Smooth muscle cell (in vitro differentiated cells): ENCODE results near the gene GAB1. TPM values are rescaled to one million over a fixed set of nuclear protein-coding genes. Genes with fewer than 3 reads are reported as not detected.

ENCODE experiments used
- DNase-seq: peaks from one replicate; lab custom pipeline; 2025; ENCODE audit not compliant: unreplicated experiment; lab: John Stamatoyannopoulos, UW
- H2AFZ ChIP-seq: fragments of 200-600 bp; sonication (generic); 2 replicates; pipeline ENCODE4 v1.6.0; 2016; ENCODE audit warnings: antibody characterized with exemption, low read depth, mild to moderate bottlenecking
- H3F3A ChIP-seq: fragments of 200-600 bp; sonication (generic); 2 replicates; pipeline ENCODE4 v1.6.0; 2017; ENCODE audit warnings: antibody characterized with exemption, low read depth
- H3K27ac ChIP-seq: fragments of 200-600 bp; sonication (generic); 2 replicates; pipeline ENCODE4 v1.5.1; 2016; ENCODE audit warnings: low read depth, mild to moderate bottlenecking
- H3K27me3 ChIP-seq: fragments of 200-600 bp; sonication (generic); 2 replicates; pipeline ENCODE4 v1.6.1; 2016; ENCODE audit warnings: low read depth, mild to moderate bottlenecking
- H3K36me3 ChIP-seq: fragments of 200-600 bp; sonication (generic); 2 replicates; pipeline ENCODE4 v1.5.1; 2016; ENCODE audit warnings: low read depth
- H3K4me1 ChIP-seq: fragments of 200-600 bp; sonication (generic); 2 replicates; pipeline ENCODE4 v1.5.1; 2016; ENCODE audit warnings: low read depth
- H3K4me2 ChIP-seq: fragments of 200-600 bp; sonication (generic); 2 replicates; pipeline ENCODE4 v1.6.0; 2016; ENCODE audit warnings: mild to moderate bottlenecking
- H3K4me3 ChIP-seq: fragments of 200-600 bp; sonication (generic); 2 replicates; pipeline ENCODE4 v1.5.1; 2016; ENCODE audit warnings: mild to moderate bottlenecking
- H3K79me2 ChIP-seq: fragments of 200-600 bp; sonication (generic); 2 replicates; pipeline ENCODE4 v1.6.0; 2016; ENCODE audit warnings: low read depth, mild to moderate bottlenecking
- H3K9ac ChIP-seq: fragments of 200-600 bp; sonication (generic); 2 replicates; pipeline ENCODE4 v1.6.0; 2016; ENCODE audit warnings: low read depth
- H3K9me3 ChIP-seq: fragments of 200-600 bp; sonication (generic); replicated peaks from 2 replicates; pipeline ENCODE4 v1.5.1; 2016; ENCODE audit warnings: low read depth
- H4K20me1 ChIP-seq: fragments of 200-600 bp; sonication (generic); 2 replicates; pipeline ENCODE4 v1.6.0; 2016; ENCODE audit warnings: low read depth
- WGBS: methylation state at CpG from one replicate; pipeline ENCODE4 v1.1.7; 2016; ENCODE audit warnings: low lambda C conversion rate; 5-methylcytosine and 5-hydroxymethylcytosine counted together
- polyA plus RNA-seq: library from polyadenylated mRNA; unstranded; fragments of >200 nt; fragmentation: Nextera tagmentation; extraction: Ambion mirVana; gene quantifications from 2 replicates; pipeline ENCODE4 v1.2.1, GENCODE V29; 2016
- total RNA-seq: library from RNA; depleted of rRNA; stranded (reverse); fragments of >200 nt; gene quantifications from 2 replicates; pipeline ENCODE4 v1.2.3, GENCODE V29; 2014
- TF ChIP-seq, protein P1 (sequence below): fragments of 200-600 bp; sonication (generic); IDR thresholded peaks from 2 replicates; pipeline ENCODE4 v1.5.1; 2017; ENCODE audit warnings: borderline replicate concordance, mild to moderate bottlenecking, antibody characterized with exemption; ENCODE audit not compliant: insufficient read depth, poor library complexity, severe bottlenecking

GAB1 gene
- total and polyA plus RNA-seq, 2 experiments from 2014 or later: 0.50 to 22.5 TPM

DNA sequence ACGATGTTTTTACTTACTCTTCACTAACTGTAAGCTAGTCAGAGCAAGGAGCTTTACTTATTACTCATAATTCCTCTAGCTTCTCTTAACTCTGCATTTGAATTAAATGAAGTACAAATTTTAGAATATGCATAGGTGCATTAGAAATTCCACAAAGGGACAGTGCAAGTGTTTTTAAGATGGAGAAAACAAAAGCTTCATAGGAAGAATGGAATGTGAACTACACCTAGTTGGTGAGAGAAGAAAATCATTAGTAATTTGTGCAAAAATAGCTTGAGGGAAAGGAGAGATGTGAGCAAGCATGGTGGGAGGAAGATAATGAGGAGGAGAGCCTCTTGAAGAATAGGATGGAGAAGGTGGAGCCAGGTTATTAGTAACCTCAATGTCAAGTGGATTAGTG lies 99.3 kb downstream of the GAB1 start:
- TF ChIP-seq, protein P1, sequence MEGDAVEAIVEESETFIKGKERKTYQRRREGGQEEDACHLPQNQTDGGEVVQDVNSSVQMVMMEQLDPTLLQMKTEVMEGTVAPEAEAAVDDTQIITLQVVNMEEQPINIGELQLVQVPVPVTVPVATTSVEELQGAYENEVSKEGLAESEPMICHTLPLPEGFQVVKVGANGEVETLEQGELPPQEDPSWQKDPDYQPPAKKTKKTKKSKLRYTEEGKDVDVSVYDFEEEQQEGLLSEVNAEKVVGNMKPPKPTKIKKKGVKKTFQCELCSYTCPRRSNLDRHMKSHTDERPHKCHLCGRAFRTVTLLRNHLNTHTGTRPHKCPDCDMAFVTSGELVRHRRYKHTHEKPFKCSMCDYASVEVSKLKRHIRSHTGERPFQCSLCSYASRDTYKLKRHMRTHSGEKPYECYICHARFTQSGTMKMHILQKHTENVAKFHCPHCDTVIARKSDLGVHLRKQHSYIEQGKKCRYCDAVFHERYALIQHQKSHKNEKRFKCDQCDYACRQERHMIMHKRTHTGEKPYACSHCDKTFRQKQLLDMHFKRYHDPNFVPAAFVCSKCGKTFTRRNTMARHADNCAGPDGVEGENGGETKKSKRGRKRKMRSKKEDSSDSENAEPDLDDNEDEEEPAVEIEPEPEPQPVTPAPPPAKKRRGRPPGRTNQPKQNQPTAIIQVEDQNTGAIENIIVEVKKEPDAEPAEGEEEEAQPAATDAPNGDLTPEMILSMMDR: no peak
- Histone ChIP-seq H3F3A (no peaks in the 10 kb centered on the region), H3K27me3 (no peaks in the 10 kb centered on the region), H3K4me1 (no peaks in the 10 kb centered on the region), H4K20me1 (no peaks in the 10 kb centered on the region), H3K79me2 (no peaks in the 10 kb centered on the region), H3K36me3 (peaks cover under 1% of the 10 kb centered on the region), H3K9ac (no peak overlapping the region), H3K4me3 (no peak overlapping the region), H3K9me3 (peaks cover 5% of the 10 kb centered on the region), H2AFZ (no peak overlapping the region), H3K27ac (no peak overlapping the region), H3K4me2 (no peak overlapping the region)
- WGBS: 30% methylated on average over 1 of the region's 1 CpG
- no peak for DNase-seq

DNA sequence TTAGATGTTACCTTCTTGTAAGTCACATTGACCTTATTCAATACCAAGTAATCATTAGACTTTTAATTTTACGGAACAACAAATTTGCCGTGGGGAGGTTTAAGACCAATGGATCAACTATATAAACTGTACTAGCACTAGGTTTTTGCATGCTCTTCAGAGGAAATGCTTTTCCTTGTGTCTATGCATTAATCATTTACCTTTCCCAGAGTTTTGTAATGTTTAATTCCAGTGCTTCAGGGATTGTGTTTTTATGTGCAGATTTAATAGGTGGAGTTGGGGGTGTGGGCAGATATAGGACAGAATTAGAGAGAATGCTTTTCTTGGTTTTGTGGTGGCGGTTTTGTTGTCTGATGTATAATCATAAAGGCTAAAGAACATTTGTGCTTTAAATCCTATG lies 100.8 kb downstream of the GAB1 start:
- H2AFZ ChIP-seq: no peak overlapping the region
- H3K9me3 ChIP-seq: no peaks in the 10 kb centered on the region
- WGBS: 91% methylated on average over 3 of the region's 3 CpGs
- no peak overlapping the region for H3K9ac ChIP-seq
- H3K4me1 ChIP-seq: no peaks in the 10 kb centered on the region
- no peak for DNase-seq
- no peak overlapping the region for H3K4me3 ChIP-seq
- H3K27ac ChIP-seq: no peak overlapping the region
- no peaks in the 10 kb centered on the region for H3K79me2 ChIP-seq
- H3K4me2 ChIP-seq: no peak overlapping the region
- no peaks in the 10 kb centered on the region for H4K20me1 ChIP-seq
- TF ChIP-seq, protein P1: no peak
- H3K36me3 ChIP-seq: no peaks in the 10 kb centered on the region
- no peaks in the 10 kb centered on the region for H3F3A ChIP-seq
- H3K27me3 ChIP-seq: no peaks in the 10 kb centered on the region

DNA sequence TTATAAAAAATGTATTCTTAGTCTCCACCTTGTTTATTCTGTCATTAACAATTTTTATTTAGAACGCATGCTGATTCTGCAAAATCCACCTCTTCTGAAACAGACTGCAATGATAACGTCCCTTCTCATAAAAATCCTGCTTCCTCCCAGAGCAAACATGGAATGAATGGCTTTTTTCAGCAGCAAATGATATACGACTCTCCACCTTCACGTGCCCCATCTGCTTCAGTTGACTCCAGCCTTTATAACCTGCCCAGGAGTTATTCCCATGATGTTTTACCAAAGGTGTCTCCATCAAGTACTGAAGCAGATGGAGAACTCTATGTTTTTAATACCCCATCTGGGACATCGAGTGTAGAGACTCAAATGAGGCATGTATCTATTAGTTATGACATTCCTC lies 101.3 kb downstream of the GAB1 start:
- TF ChIP-seq, protein P1: no peak
- H3K4me2 ChIP-seq: no peak overlapping the region
- no peaks in the 10 kb centered on the region for H3K36me3 ChIP-seq
- H3K27ac ChIP-seq: no peak overlapping the region
- H4K20me1 ChIP-seq: no peaks in the 10 kb centered on the region
- WGBS: 88% methylated on average over 5 of the region's 5 CpGs
- H3F3A ChIP-seq: no peaks in the 10 kb centered on the region
- H3K4me1 ChIP-seq: no peaks in the 10 kb centered on the region
- no peaks in the 10 kb centered on the region for H3K9me3 ChIP-seq
- no peak for DNase-seq
- no peak overlapping the region for H3K4me3 ChIP-seq
- H3K27me3 ChIP-seq: no peaks in the 10 kb centered on the region
- no peak overlapping the region for H2AFZ ChIP-seq
- H3K79me2 ChIP-seq: no peaks in the 10 kb centered on the region
- H3K9ac ChIP-seq: no peak overlapping the region

DNA sequence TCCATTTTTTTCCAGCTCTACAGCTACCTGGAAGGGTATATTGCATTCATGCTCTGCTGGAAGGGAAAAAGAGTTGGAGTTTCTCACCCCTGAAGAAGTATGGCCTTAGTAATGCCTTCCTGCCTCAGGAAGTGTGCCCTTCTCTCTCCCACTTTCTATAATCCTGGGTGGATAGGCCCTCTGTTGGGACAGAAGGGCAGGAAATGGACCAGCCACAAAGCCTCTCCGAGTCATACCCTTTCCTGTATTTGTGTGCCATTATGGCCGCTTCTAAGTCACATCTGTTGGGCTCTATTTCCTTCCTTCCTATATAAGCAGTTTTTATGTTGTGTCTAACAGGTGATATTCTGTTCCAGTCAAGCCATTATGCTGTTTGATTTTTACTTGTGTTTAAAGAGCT lies 102.0 kb downstream of the GAB1 start:
- H3K27me3 ChIP-seq: no peaks in the 10 kb centered on the region
- no peak overlapping the region for H3K27ac ChIP-seq
- H3K4me2 ChIP-seq: no peak overlapping the region
- WGBS: 92% methylated on average over 2 of the region's 2 CpGs
- no peaks in the 10 kb centered on the region for H4K20me1 ChIP-seq
- H3F3A ChIP-seq: no peaks in the 10 kb centered on the region
- TF ChIP-seq, protein P1: no peak
- no peak for DNase-seq
- H3K4me3 ChIP-seq: no peak overlapping the region
- no peak overlapping the region for H3K9ac ChIP-seq
- H2AFZ ChIP-seq: no peak overlapping the region
- no peaks in the 10 kb centered on the region for H3K36me3 ChIP-seq
- H3K4me1 ChIP-seq: no peaks in the 10 kb centered on the region
- no peaks in the 10 kb centered on the region for H3K9me3 ChIP-seq
- no peaks in the 10 kb centered on the region for H3K79me2 ChIP-seq
